Measurements from ENCODE around the gene AAK1.

The AAK1 gene

GRCh38 chr2:69491864-69492263 lies 151.7 kb downstream of the AAK1 start:
- H3K9ac ChIP-seq (ENCODE audit: low read depth in 1 of 2, low read length in 2 of 2) = no peak overlapping the region
- no peaks in the 10 kb centered on the region for H3K27me3 ChIP-seq (ENCODE audit: control insufficient read depth in 2 of 2, insufficient read depth in 2 of 2, low read length in 2 of 2)
- H3K9me3 ChIP-seq (ENCODE audit: control insufficient read depth in 2 of 2, low read length in 2 of 2) = no peaks in the 10 kb centered on the region
- no peak overlapping the region for H3K4me3 ChIP-seq (ENCODE audit: low read length in 2 of 2)
- peaks cover 8 to 14% of the 10 kb centered on the region in 2 donors for H3K4me1 ChIP-seq (ENCODE audit: control insufficient read depth in 2 of 2, insufficient read depth in 2 of 2, low read length in 2 of 2)
- H3K36me3 ChIP-seq (ENCODE audit: control insufficient read depth in 2 of 2, insufficient read depth in 2 of 2, low read length in 2 of 2) = peaks cover 5 to 11% of the 10 kb centered on the region in 2 donors
- H3K27ac ChIP-seq (ENCODE audit: low read depth in 2 of 2, low read length in 2 of 2) = peak overlapping the region; percentile 2 to 35

- Histone ChIP-seq H3K4me3 (ENCODE audit: low read length in 2 of 2) (no peak overlapping the region), H3K27me3 (ENCODE audit: control insufficient read depth in 2 of 2, insufficient read depth in 2 of 2, low read length in 2 of 2) (no peaks in the 10 kb centered on the region), H3K9me3 (ENCODE audit: control insufficient read depth in 2 of 2, low read length in 2 of 2) (no peaks in the 10 kb centered on the region), H3K27ac (ENCODE audit: low read depth in 2 of 2, low read length in 2 of 2) (no peak overlapping the region), H3K36me3 (ENCODE audit: control insufficient read depth in 2 of 2, insufficient read depth in 2 of 2, low read length in 2 of 2) (peaks cover 7 to 11% of the 10 kb centered on the region in 2 donors), H3K9ac (ENCODE audit: low read depth in 1 of 2, low read length in 2 of 2) (no peak overlapping the region), H3K4me1 (ENCODE audit: control insufficient read depth in 2 of 2, insufficient read depth in 2 of 2, low read length in 2 of 2) (peaks cover 8 to 14% of the 10 kb centered on the region in 2 donors)
Measured at GRCh38 chr2:69490486-69490885, 153.1 kb downstream of the AAK1 start.

- Histone ChIP-seq H3K4me3 (ENCODE audit: low read length in 2 of 2) (no peak overlapping the region), H3K27ac (ENCODE audit: low read depth in 2 of 2, low read length in 2 of 2) (no peak overlapping the region), H3K9ac (ENCODE audit: low read depth in 1 of 2, low read length in 2 of 2) (no peak overlapping the region), H3K4me1 (ENCODE audit: control insufficient read depth in 2 of 2, insufficient read depth in 2 of 2, low read length in 2 of 2) (peaks cover 12 to 14% of the 10 kb centered on the region in 2 donors), H3K36me3 (ENCODE audit: control insufficient read depth in 2 of 2, insufficient read depth in 2 of 2, low read length in 2 of 2) (peaks cover 7 to 11% of the 10 kb centered on the region in 2 donors), H3K9me3 (ENCODE audit: control insufficient read depth in 2 of 2, low read length in 2 of 2) (no peaks in the 10 kb centered on the region), H3K27me3 (ENCODE audit: control insufficient read depth in 2 of 2, insufficient read depth in 2 of 2, low read length in 2 of 2) (no peaks in the 10 kb centered on the region)
Measured at GRCh38 chr2:69489793-69490192, 153.7 kb downstream of the AAK1 start.

- H3K4me3 ChIP-seq (ENCODE audit: low read length in 2 of 2) = peak overlapping the region; percentile 36 to 43
- peaks cover 5 to 7% of the 10 kb centered on the region in 2 donors for H3K36me3 ChIP-seq (ENCODE audit: control insufficient read depth in 2 of 2, insufficient read depth in 2 of 2, low read length in 2 of 2)
- H3K27ac ChIP-seq (ENCODE audit: low read depth in 2 of 2, low read length in 2 of 2) = peak overlapping the region; percentile 77 to 82
- H3K27me3 ChIP-seq (ENCODE audit: control insufficient read depth in 2 of 2, insufficient read depth in 2 of 2, low read length in 2 of 2) = no peaks in the 10 kb centered on the region
- H3K9ac ChIP-seq (ENCODE audit: low read depth in 1 of 2, low read length in 2 of 2) = peak overlapping the region in 1 of 2 donors; percentile 39
- no peaks in the 10 kb centered on the region for H3K9me3 ChIP-seq (ENCODE audit: control insufficient read depth in 2 of 2, low read length in 2 of 2)
- peaks cover 0 to 25% of the 10 kb centered on the region in 2 donors for H3K4me1 ChIP-seq (ENCODE audit: control insufficient read depth in 2 of 2, insufficient read depth in 2 of 2, low read length in 2 of 2)
Measured at GRCh38 chr2:69483696-69484095, 159.8 kb downstream of the AAK1 start.

GRCh38 chr2:69483024-69483423 lies 160.5 kb downstream of the AAK1 start:
- H3K27me3 ChIP-seq (ENCODE audit: control insufficient read depth in 2 of 2, insufficient read depth in 2 of 2, low read length in 2 of 2) = no peaks in the 10 kb centered on the region
- peak overlapping the region in 1 of 2 donors; percentile 37 for H3K9ac ChIP-seq (ENCODE audit: low read depth in 1 of 2, low read length in 2 of 2)
- H3K27ac ChIP-seq (ENCODE audit: low read depth in 2 of 2, low read length in 2 of 2) = peak overlapping the region; percentile 77 to 82
- H3K4me1 ChIP-seq (ENCODE audit: control insufficient read depth in 2 of 2, insufficient read depth in 2 of 2, low read length in 2 of 2) = peaks cover 0 to 25% of the 10 kb centered on the region in 2 donors
- no peaks in the 10 kb centered on the region for H3K9me3 ChIP-seq (ENCODE audit: control insufficient read depth in 2 of 2, low read length in 2 of 2)
- H3K36me3 ChIP-seq (ENCODE audit: control insufficient read depth in 2 of 2, insufficient read depth in 2 of 2, low read length in 2 of 2) = peaks cover 5% of the 10 kb centered on the region in 2 donors
- peak overlapping the region; percentile 11 to 43 for H3K4me3 ChIP-seq (ENCODE audit: low read length in 2 of 2)

GRCh38 chr2:69482471-69482870 lies 161.1 kb downstream of the AAK1 start:
- peaks cover 0 to 25% of the 10 kb centered on the region in 2 donors for H3K4me1 ChIP-seq (ENCODE audit: control insufficient read depth in 2 of 2, insufficient read depth in 2 of 2, low read length in 2 of 2)
- no peaks in the 10 kb centered on the region for H3K9me3 ChIP-seq (ENCODE audit: control insufficient read depth in 2 of 2, low read length in 2 of 2)
- peak overlapping the region in 1 of 2 donors; percentile 34 for H3K9ac ChIP-seq (ENCODE audit: low read depth in 1 of 2, low read length in 2 of 2)
- peaks cover 5% of the 10 kb centered on the region in 2 donors for H3K36me3 ChIP-seq (ENCODE audit: control insufficient read depth in 2 of 2, insufficient read depth in 2 of 2, low read length in 2 of 2)
- H3K4me3 ChIP-seq (ENCODE audit: low read length in 2 of 2) = no peak overlapping the region
- peak overlapping the region; percentile 67 to 82 for H3K27ac ChIP-seq (ENCODE audit: low read depth in 2 of 2, low read length in 2 of 2)
- no peaks in the 10 kb centered on the region for H3K27me3 ChIP-seq (ENCODE audit: control insufficient read depth in 2 of 2, insufficient read depth in 2 of 2, low read length in 2 of 2)

GRCh38 chr2:69481421-69481820 lies 162.1 kb downstream of the AAK1 start:
- Histone ChIP-seq H3K36me3 (ENCODE audit: control insufficient read depth in 2 of 2, insufficient read depth in 2 of 2, low read length in 2 of 2) (peaks cover under 1 to 2% of the 10 kb centered on the region in 2 donors), H3K9ac (ENCODE audit: low read depth in 1 of 2, low read length in 2 of 2) (no peak overlapping the region), H3K4me3 (ENCODE audit: low read length in 2 of 2) (no peak overlapping the region), H3K4me1 (ENCODE audit: control insufficient read depth in 2 of 2, insufficient read depth in 2 of 2, low read length in 2 of 2) (peaks cover 0 to 25% of the 10 kb centered on the region in 2 donors), H3K9me3 (ENCODE audit: control insufficient read depth in 2 of 2, low read length in 2 of 2) (no peaks in the 10 kb centered on the region), H3K27ac (ENCODE audit: low read depth in 2 of 2, low read length in 2 of 2) (no peak overlapping the region), H3K27me3 (ENCODE audit: control insufficient read depth in 2 of 2, insufficient read depth in 2 of 2, low read length in 2 of 2) (no peaks in the 10 kb centered on the region)

GRCh38 chr2:69477627-69478026 lies 165.9 kb downstream of the AAK1 start:
- Histone ChIP-seq H3K9me3 (ENCODE audit: control insufficient read depth in 2 of 2, low read length in 2 of 2) (no peaks in the 10 kb centered on the region), H3K27me3 (ENCODE audit: control insufficient read depth in 2 of 2, insufficient read depth in 2 of 2, low read length in 2 of 2) (no peaks in the 10 kb centered on the region), H3K4me3 (ENCODE audit: low read length in 2 of 2) (no peak overlapping the region), H3K9ac (ENCODE audit: low read depth in 1 of 2, low read length in 2 of 2) (no peak overlapping the region), H3K36me3 (ENCODE audit: control insufficient read depth in 2 of 2, insufficient read depth in 2 of 2, low read length in 2 of 2) (peaks cover 2 to 4% of the 10 kb centered on the region in 2 donors), H3K27ac (ENCODE audit: low read depth in 2 of 2, low read length in 2 of 2) (no peak overlapping the region), H3K4me1 (ENCODE audit: control insufficient read depth in 2 of 2, insufficient read depth in 2 of 2, low read length in 2 of 2) (peaks cover 3 to 8% of the 10 kb centered on the region in 2 donors)

GRCh38 chr2:69474688-69475087 lies 168.9 kb downstream of the AAK1 start:
- no peak overlapping the region for H3K27ac ChIP-seq (ENCODE audit: low read depth in 2 of 2, low read length in 2 of 2)
- H3K4me1 ChIP-seq (ENCODE audit: control insufficient read depth in 2 of 2, insufficient read depth in 2 of 2, low read length in 2 of 2) = peaks cover 3% of the 10 kb centered on the region in 2 donors
- no peaks in the 10 kb centered on the region for H3K27me3 ChIP-seq (ENCODE audit: control insufficient read depth in 2 of 2, insufficient read depth in 2 of 2, low read length in 2 of 2)
- H3K9ac ChIP-seq (ENCODE audit: low read depth in 1 of 2, low read length in 2 of 2) = no peak overlapping the region
- peaks cover 0 to 4% of the 10 kb centered on the region in 2 donors for H3K36me3 ChIP-seq (ENCODE audit: control insufficient read depth in 2 of 2, insufficient read depth in 2 of 2, low read length in 2 of 2)
- no peak overlapping the region for H3K4me3 ChIP-seq (ENCODE audit: low read length in 2 of 2)
- H3K9me3 ChIP-seq (ENCODE audit: control insufficient read depth in 2 of 2, low read length in 2 of 2) = no peaks in the 10 kb centered on the region

- Histone ChIP-seq H3K9me3 (ENCODE audit: control insufficient read depth in 2 of 2, low read length in 2 of 2) (no peaks in the 10 kb centered on the region), H3K27ac (ENCODE audit: low read depth in 2 of 2, low read length in 2 of 2) (no peak overlapping the region), H3K4me3 (ENCODE audit: low read length in 2 of 2) (no peak overlapping the region), H3K27me3 (ENCODE audit: control insufficient read depth in 2 of 2, insufficient read depth in 2 of 2, low read length in 2 of 2) (no peaks in the 10 kb centered on the region), H3K36me3 (ENCODE audit: control insufficient read depth in 2 of 2, insufficient read depth in 2 of 2, low read length in 2 of 2) (peaks cover 0 to 4% of the 10 kb centered on the region in 2 donors), H3K4me1 (ENCODE audit: control insufficient read depth in 2 of 2, insufficient read depth in 2 of 2, low read length in 2 of 2) (peaks cover 3% of the 10 kb centered on the region in 2 donors), H3K9ac (ENCODE audit: low read depth in 1 of 2, low read length in 2 of 2) (no peak overlapping the region)
Measured at GRCh38 chr2:69471793-69472192, 171.7 kb downstream of the AAK1 start.

All from mucosa of rectum (tissue), 2 donors.